ENCODE results near the gene DET1.

DET1 gene

DNA sequence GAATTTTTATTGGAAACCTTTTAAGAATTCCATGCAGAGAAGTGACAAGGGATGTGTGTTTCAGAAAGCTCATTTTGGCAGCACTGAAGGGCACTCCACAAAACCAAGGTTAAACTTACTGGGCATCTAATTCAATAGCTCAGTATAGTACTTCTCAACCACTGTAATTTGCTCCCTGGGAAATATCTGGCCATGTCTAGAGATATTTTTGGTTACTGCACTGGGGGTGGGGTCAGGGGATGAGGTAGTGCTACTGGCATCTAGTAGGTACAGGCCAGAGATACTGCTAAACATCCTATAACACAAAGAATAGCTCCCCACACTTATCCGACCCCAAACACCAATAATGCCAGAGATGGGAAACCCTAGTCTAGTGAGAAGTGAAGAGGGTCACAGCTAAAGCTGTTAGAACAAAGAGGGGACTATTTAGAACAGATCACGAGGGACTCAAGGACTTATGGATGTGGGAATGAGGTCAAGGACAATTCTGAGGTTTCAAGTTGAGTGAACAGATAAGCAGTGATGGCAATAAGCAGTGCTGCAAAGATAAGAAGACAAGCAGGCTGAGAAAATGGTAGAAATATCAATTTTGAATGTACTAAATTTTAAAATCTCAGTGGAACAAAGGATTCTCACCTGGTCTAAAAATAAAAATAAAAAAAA, 82.5 kb downstream of the DET1 start:
- DNase-seq = no peak
